ENCODE measurements around the gene ASCL3.
A peak's percentile ranks its signal among the peaks of the same experiment; 100 is the strongest.

The ASCL3 gene

DNA sequence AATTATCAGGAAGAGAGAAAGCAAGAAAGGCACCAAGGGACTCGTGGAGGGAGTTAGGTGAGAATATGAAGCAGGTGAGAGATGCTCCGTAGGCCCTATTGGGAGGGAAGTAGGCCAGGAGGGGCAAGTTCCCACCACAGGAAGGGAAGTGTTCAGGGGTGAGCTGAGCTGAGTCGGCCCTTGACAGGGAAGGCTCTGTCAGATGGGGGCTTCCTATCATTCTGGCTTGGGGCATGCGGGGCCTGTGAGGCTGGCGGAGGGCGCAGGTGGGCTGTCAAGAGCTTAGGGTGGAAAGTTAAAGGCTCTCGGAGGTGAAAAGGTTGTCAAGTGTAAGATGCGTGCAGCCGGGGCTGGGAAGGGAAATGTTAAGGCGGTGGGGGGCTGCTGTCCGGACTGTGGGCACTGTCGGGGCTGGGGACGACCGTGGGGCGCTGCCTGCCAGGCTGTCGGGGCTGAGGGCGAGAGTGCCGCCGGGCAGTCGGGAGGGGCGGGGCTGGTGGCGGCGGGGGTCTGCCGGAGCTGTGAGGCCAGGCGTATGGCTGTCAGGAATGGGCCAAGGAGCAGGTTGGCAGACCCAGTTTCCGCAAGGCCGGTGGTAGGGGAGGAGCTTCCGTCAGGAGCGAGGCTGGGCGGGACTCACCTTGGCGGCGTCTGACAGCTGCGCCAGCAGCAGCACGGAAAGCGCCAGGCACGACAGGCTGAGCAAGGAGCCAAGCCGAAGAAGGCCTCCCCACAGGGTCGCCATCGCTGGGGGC is 20.9 kb upstream of the ASCL3 start:
- Histone ChIP-seq H3K4me3 (ENCODE audit: low read depth, low read length, poor library complexity, severe bottlenecking) (peak overlapping the region; percentile 95), H3K27ac (ENCODE audit: low read depth, low read length, poor library complexity, severe bottlenecking) (peak overlapping the region; percentile 33), H3K4me2 (ENCODE audit: low read length) (peak overlapping the region; percentile 93), H3K79me2 (ENCODE audit: insufficient read depth, low read length) (peaks cover 31% of the 10 kb centered on the region), H3K9me3 (ENCODE audit: low read length) (no peaks in the 10 kb centered on the region), H3K9me2 (ENCODE audit: low read depth, low read length) (no peaks in the 10 kb centered on the region), H3F3A (ENCODE audit: insufficient read depth, low read length) (no peaks in the 10 kb centered on the region), H3K4me1 (ENCODE audit: insufficient read depth, low read length, severe bottlenecking) (peaks cover 32% of the 10 kb centered on the region), H2AFZ (ENCODE audit: low read length) (no peak overlapping the region), H3K27me3 (ENCODE audit: insufficient read depth, low read length) (no peaks in the 10 kb centered on the region), H3K9ac (ENCODE audit: low read length) (peak overlapping the region; percentile 93), H4K20me1 (ENCODE audit: insufficient read depth, low read length) (no peaks in the 10 kb centered on the region), H3K36me3 (ENCODE audit: insufficient read depth, low read length) (peaks cover 9% of the 10 kb centered on the region; the same call in 1 of the 2 replicates)
- TF ChIP-seq, protein P1, sequence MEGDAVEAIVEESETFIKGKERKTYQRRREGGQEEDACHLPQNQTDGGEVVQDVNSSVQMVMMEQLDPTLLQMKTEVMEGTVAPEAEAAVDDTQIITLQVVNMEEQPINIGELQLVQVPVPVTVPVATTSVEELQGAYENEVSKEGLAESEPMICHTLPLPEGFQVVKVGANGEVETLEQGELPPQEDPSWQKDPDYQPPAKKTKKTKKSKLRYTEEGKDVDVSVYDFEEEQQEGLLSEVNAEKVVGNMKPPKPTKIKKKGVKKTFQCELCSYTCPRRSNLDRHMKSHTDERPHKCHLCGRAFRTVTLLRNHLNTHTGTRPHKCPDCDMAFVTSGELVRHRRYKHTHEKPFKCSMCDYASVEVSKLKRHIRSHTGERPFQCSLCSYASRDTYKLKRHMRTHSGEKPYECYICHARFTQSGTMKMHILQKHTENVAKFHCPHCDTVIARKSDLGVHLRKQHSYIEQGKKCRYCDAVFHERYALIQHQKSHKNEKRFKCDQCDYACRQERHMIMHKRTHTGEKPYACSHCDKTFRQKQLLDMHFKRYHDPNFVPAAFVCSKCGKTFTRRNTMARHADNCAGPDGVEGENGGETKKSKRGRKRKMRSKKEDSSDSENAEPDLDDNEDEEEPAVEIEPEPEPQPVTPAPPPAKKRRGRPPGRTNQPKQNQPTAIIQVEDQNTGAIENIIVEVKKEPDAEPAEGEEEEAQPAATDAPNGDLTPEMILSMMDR (IDR thresholded peaks at IDR 0.05; ENCODE audit: low read length): no peak
- no peak for TF ChIP-seq EZH2 (IDR thresholded peaks at IDR 0.05; ENCODE audit: borderline replicate concordance, low read length)

DNA sequence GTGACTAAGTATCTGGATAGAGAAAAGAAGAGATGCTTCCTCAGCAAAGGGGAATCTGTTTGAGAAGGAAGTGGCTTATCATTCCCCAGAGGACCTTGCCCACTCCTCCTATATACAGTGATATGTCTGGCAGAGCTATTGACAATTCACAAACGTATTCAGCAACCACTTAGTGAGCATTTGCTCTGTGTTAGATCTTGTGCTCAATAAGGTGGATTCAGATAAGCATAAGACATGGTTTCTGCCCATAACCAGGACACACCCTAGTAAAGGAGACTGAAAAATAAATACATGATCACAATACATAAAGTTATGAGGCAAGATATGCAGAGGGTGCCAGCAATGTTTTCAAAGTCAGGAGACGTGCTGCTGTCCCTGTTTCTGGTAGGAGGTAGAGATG is 20.0 kb upstream of the ASCL3 start:
- Histone ChIP-seq H3K9ac (ENCODE audit: low read length) (peak overlapping the region; percentile 93), H3K4me1 (ENCODE audit: insufficient read depth, low read length, severe bottlenecking) (peaks cover 32% of the 10 kb centered on the region), H3K36me3 (ENCODE audit: insufficient read depth, low read length) (peaks cover 9% of the 10 kb centered on the region; the same call in 1 of the 2 replicates), H2AFZ (ENCODE audit: low read length) (no peak overlapping the region), H3K79me2 (ENCODE audit: insufficient read depth, low read length) (peaks cover 33% of the 10 kb centered on the region), H3K4me3 (ENCODE audit: low read depth, low read length, poor library complexity, severe bottlenecking) (peak overlapping the region; percentile 95), H3K9me3 (ENCODE audit: low read length) (no peaks in the 10 kb centered on the region), H3K27me3 (ENCODE audit: insufficient read depth, low read length) (no peaks in the 10 kb centered on the region), H4K20me1 (ENCODE audit: insufficient read depth, low read length) (no peaks in the 10 kb centered on the region), H3K27ac (ENCODE audit: low read depth, low read length, poor library complexity, severe bottlenecking) (peak overlapping the region; percentile 33), H3K4me2 (ENCODE audit: low read length) (peak overlapping the region; percentile 93), H3K9me2 (ENCODE audit: low read depth, low read length) (no peaks in the 10 kb centered on the region), H3F3A (ENCODE audit: insufficient read depth, low read length) (no peaks in the 10 kb centered on the region)
- no peak for TF ChIP-seq EZH2 (IDR thresholded peaks at IDR 0.05; ENCODE audit: borderline replicate concordance, low read length)
- TF ChIP-seq, protein P1 (IDR thresholded peaks at IDR 0.05; ENCODE audit: low read length): no peak

DNA sequence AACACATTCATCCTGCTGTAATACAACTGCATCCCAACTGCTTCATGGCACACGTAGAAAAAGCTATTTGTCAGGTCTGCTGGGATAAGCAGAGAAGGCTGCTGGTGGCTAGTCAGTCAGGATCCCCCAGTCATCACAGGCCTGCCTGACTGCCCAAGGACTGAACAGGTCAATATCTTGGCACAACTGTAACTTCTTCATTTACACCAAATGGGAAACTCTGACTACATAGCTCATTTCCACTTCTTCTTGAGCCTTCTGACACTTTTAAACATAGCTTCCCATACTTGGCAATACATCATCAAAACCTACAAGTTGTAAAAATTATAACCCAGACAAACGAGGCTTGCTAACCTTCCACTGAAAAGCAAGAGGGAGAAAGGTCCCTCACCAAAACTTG is 18.6 kb upstream of the ASCL3 start:
- TF ChIP-seq, protein P1 (IDR thresholded peaks at IDR 0.05; ENCODE audit: low read length): no peak
- TF ChIP-seq EZH2 (IDR thresholded peaks at IDR 0.05; ENCODE audit: borderline replicate concordance, low read length): no peak
- H3K27me3 ChIP-seq (ENCODE audit: insufficient read depth, low read length): no peaks in the 10 kb centered on the region
- H3K9me2 ChIP-seq (ENCODE audit: low read depth, low read length): no peaks in the 10 kb centered on the region
- no peaks in the 10 kb centered on the region for H3F3A ChIP-seq (ENCODE audit: insufficient read depth, low read length)
- peaks cover 5% of the 10 kb centered on the region; the same call in 1 of the 2 replicates for H3K36me3 ChIP-seq (ENCODE audit: insufficient read depth, low read length)
- H3K4me1 ChIP-seq (ENCODE audit: insufficient read depth, low read length, severe bottlenecking): peaks cover 32% of the 10 kb centered on the region
- H3K4me3 ChIP-seq (ENCODE audit: low read depth, low read length, poor library complexity, severe bottlenecking): no peak overlapping the region
- H3K27ac ChIP-seq (ENCODE audit: low read depth, low read length, poor library complexity, severe bottlenecking): no peak overlapping the region
- no peaks in the 10 kb centered on the region for H4K20me1 ChIP-seq (ENCODE audit: insufficient read depth, low read length)
- no peak overlapping the region for H3K4me2 ChIP-seq (ENCODE audit: low read length)
- peaks cover 33% of the 10 kb centered on the region for H3K79me2 ChIP-seq (ENCODE audit: insufficient read depth, low read length)
- no peaks in the 10 kb centered on the region for H3K9me3 ChIP-seq (ENCODE audit: low read length)
- no peak overlapping the region for H2AFZ ChIP-seq (ENCODE audit: low read length)
- H3K9ac ChIP-seq (ENCODE audit: low read length): no peak overlapping the region

All from OCI-LY1 (cell line).